ENCODE measurements around the gene ASB18.

Gene ASB18

GRCh38 chr2:236172255-236173035, 91.8 kb downstream of the ASB18 start:
- no peak for DNase-seq

GRCh38 chr2:236171680-236172254, 92.4 kb downstream of the ASB18 start:
- no peak for DNase-seq

GRCh38 chr2:236171181-236171679, 93.0 kb downstream of the ASB18 start:
- no peak for DNase-seq

GRCh38 chr2:236170590-236171165, 93.5 kb downstream of the ASB18 start:
- DNase-seq, result no peak

DNA sequence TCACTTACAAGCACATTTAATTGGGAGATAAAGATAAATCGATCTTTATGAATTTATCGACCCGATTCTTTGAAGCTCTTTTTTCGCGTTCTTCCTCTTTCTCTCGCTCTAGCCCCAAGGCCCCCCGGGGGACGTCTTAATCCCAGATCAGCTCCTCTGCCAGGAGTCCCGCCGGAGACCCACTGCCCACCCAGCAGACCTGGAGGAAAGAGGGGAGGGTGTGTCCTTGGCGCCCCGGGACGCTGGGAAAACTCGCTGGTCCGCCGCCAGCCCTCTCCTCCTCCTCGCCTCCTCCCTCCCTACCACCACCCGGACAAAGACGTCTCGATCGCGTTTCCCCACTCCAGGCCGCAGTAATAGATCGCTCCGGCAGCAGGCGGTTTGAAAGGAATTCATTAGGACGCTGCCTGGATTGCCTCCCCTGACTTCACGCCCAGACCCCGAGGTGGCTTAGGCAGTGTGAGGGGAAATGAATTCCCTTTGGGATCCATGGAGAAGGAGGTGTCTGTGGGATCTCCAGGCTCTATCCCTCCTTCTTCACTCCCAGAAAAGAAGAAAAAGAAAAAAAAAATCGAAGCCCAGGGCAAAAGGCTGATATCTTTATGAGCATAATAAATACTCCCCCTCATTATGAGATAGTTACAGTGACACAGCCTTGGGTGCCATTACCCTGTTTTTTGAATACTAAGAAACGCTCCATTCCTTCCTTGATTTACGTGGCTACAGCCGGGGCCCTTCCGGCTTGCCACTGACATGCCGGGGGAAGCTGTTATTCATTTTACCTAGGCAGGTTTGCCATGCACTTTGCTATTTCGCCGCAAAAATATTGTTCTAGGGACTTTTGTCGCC, 94.2 kb downstream of the ASB18 start:
- DNase-seq, result no peak

GRCh38 chr2:236169151-236169721, 95.0 kb downstream of the ASB18 start:
- DNase-seq, result no peak

- no peak for DNase-seq
Measured at GRCh38 chr2:236168110-236169080, 95.8 kb downstream of the ASB18 start, which contains the start of gene GBX2. Gene GBX2, minus strand, starts transcription at chr2:236168386. Its CDS starts 415 bp downstream, at chr2:236167971.

DNA sequence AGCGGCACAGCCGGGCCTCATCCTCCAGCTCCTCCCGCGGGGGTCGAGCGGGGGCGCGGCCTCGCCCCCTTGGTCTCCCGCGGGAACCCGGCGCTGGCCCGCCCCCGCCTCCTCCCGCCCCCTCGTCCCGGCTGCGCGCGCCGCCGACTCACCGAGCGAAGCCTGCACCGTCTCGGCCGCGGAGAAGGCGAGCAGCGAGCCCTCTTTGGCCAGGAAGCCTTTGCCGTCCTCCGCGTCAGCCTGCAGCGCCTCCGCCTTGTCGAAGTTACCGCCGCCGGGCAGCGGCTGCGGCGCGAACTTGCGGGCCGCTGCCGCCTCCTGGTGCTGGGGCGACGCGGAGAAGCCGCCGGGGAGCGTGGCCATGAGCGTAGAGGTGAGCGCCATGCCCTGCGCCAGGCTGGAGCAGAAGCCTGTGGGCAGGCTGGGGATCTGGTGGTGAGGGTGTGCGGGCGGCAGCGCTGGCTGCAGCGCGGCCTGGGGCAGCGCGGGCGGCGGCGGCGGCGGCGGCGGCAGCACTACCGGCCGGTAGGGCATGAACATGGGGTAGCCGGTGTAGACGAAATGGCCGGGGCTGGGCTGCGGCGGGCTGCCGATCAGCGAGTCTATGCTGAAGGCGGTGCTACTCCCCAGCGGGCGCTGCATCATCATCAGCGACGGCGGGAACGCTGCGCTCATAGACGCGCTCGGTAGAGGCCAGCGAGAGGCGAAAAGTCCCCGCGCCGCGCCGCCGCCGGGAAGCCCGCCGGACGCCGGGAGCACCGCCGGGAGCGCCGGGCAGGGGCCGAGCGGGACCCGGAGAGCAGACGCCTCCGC, 96.7 kb downstream of the ASB18 start:
- no peak for DNase-seq

DNA sequence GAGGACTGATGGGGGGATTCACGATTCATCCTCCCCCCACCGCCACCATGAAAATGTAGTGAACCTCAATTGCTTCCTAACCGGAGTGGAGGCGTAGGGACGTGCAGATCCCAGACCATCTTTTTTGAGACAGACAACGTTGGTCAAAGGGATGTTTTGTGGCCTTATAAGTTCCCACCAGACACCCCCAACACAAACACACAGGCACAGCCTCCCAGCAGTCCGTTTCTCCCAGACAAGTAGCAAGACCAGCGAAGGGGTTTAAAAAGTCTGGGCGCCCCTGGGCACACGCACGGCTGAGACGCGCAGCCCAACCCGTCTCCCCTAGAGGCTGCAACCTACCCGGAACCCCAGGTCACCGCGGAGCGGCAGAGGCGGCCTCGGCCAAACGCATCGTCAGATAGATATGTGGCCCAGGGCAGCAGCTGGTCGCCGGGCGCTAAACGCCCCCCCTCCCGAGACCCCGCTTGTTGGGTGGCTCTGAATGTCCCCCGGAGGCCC, 97.4 kb downstream of the ASB18 start:
- no peak for DNase-seq

DNA sequence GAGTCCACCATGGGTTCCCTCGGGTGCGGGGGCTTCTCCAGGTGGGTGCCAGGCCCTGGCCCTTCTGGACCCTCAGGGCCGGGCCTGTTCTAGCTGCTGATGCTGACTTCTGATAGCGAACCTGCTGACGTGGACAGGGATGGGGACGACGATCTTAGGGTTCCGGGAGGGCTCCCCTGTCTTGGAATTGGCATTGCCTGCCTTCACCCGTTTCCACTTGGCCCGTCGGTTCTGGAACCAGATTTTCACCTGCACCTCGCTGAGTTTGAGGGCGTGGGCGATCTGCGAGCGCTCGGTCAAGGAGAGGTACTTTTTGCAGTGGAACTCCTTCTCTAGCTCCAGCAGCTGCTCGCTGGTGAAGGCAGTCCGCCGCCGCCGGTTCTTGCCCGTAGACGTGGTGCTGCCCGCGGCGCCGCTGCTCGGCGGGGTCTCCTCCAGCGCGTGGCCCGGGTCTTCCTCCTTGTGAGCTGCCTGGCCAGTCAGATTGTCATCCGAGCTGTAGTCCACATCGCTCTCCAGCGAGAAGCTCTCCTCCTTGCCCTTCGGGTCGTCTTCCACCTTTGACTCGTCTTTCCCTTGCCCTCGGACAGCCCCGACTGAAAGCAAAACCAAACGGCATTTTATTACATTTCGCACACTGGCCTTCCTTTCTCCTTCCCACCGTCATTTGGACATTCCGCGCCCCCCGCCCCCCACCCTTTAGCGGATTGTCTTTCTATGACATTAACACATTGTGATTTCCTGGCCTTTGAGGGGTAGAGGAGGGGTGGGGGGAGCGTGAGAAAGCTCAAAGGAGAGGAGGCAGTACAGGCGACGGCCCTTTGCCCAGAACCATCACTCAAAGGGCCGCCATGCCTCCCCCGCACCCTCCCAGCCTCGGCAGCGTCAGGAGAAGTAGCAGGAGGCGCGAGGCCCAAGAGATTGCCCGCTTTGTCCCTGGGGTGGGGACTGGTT, 98.1 kb downstream of the ASB18 start:
- DNase-seq, result no peak

DNA sequence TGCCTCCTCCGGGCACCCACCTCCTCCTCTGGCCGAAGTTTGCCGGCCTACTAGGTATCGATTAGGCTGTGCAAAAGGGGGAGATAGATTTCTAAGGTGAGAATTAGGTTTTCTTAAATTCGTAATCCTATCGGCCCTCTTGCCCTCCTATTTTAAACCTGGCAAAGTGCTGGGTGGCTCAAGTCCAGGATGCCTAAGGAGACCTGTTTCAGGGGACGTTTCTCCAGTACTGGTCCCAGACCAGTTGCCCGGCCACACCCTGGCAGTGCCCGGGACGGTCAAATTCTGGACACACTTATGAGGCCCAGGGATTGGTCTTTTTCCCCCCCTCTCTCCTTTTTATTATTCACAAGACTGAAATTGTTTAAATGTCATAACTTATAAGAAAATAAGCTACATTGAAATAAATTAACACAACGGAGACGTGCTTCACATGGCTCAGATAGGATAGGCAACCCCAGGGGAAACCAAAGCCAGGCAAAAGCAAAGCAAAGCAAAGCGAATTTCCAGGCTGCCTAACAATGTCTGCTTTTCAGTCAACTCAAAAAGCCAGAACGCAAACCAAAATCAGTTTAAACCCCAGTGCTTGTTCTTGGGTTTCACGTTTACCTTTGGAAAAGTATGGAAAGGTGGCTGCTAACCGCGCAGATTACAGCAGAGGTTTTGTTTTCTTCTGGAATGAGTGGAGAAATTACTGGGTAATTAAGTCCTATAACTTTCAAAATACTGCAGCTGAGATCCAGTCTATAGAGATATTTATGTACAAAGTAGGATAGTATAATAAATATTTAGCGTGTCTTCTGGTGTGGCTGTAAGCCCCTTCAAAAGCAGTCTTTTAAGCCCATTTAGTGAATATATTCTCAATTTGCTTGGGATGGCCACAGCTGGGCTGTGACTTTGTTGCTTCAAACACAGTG, 99.0 kb downstream of the ASB18 start:
- no peak for DNase-seq

DNA sequence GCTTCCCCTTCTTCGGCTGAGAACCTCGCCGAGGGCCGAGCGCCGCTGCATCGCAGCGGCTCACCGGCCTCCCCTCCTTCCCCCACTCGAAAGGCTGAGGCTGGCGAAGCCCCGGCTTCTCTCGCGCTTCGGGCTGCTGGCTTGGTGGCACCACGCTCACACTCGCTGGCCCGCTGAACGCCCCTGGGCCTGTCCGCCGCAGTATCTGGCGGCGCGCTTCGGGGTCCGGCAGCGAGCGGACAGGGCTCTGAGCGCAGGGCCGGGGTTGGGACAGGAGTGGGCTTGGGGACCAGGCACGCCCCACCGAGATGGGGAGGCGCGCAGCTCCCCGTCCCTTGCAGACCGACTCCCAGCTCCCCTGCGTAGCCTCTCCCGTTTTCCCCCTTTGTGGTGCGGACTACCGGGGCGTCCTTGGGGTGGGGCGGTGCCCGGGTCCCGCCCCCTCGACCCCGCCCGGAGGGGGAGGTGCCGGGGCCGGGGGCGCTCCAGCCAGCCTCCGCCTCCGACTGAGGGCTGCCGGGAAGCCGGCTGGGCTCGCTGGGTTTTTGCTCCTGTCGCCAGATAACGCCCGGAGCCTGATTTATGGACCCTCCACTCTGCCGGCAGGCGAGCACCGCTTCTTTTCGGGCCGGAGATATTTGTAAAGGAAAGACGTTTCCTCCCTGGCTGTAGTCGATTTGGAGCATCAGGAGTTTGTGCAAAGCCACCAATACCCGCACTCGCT, 99.8 kb downstream of the ASB18 start:
- DNase-seq, result no peak

DNA sequence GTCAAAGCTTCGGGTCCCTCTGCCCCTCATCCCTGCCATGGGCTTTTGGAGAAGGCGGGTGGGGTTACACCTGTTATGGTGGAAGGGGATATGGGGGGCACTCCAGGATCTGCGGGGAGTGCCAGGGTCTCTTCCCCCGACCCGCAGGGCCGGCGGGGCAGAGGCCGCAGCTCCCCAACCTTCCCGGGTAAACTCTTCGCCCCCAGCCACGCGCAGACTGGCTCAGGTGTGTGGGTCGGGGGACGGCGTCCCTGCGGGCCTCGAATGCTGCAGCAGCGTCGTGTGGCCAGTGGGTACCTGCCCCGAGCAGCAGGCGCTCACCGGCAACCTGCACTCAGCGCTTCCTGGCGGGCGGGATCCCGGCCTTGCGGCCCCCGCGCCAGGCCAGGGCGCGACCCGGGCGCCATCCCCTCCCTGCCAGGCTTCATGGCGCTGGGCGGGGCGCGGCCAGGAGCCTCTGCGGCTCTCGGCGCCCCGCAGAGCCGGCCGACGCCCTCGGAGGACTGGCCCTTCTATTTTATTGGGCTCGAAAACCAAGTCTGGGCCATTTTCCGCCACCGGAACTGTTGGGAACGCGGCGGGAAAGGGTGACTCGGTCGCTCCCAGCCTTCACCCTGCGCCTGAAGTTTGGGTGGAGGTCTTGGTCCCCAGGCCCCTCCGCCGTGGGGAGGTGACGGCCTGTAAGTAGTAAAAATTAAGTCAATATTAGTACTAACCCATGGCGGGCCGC, 100.6 kb downstream of the ASB18 start:
- no peak for DNase-seq

DNA sequence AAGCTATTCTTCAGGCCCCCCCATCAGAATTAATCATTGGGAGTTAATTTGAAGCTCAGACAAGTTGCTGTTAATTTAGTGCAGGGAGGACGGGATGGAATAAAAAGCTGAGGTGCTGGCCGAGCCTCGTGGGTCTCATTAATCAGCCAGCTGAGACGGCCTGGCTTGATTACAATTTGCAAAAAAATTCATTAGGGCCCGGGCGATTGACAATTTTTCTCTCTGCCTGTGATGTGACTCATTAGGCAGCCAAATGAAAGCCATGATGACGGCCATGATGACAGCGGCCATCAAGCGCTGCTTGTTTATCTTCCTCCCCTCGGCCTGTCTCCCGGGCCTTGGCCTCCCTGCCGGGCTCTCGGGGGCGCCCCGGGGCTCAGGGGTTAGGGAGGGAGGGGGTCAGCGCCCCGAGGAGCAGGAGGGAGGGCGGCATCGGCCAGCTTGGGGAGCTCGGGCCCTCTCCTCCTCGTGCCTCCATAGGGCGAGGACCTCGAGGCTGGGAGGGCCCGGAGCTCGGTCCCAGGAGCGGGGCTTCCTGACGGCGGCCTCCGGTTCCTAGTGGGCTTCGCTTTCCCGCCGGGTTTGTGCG, 101.2 kb downstream of the ASB18 start:
- DNase-seq, result no peak

GRCh38 chr2:236162031-236162845, 102.0 kb downstream of the ASB18 start:
- no peak for DNase-seq
